K562 (cell line): ENCODE data around the gene SUGT1. TPM values are rescaled to one million over a fixed set of nuclear protein-coding genes. Genes with fewer than 3 reads are reported as not detected.
A peak's percentile ranks its signal among the peaks of the same experiment; 100 is the strongest.

Source experiments
- ESRRA ChIP-seq: fragments of 450-650 bp; IDR thresholded peaks from 2 replicates; pipeline ENCODE4 v1.6.1; 2014; ENCODE audit warnings: low read depth, mild to moderate bottlenecking, moderate library complexity, borderline replicate concordance
- HCFC1 ChIP-seq: IDR thresholded peaks from 2 replicates; pipeline ENCODE4 v1.6.1; 2012; ENCODE audit warnings: low read depth, low read length, improper control_type of control experiment
- HNRNPH1 ChIP-seq: fragments of 200-400 bp; formaldehyde crosslinking; optimal IDR thresholded peaks from 2 replicates; pipeline ENCODE3; 2017; ENCODE audit warnings: low read depth, mild to moderate bottlenecking, low read length, moderate library complexity
- MAZ ChIP-seq, 2 experiments: fragments of 450-650 bp in 1 of 2; sonication (generic) in 1 of 2; formaldehyde crosslinking; IDR thresholded peaks in 1 of 2; conservative IDR thresholded peaks in 1 of 2; 2 replicates each; pipeline versions ENCODE4 v1.4.0 to v1.5.0; 2020; ENCODE audit warnings: mild to moderate bottlenecking in 1 of 2, missing genetic modification reagents in 1 of 2
- PHF8 ChIP-seq: fragments of 200-600 bp; sonication (generic); IDR thresholded peaks from 2 replicates; pipeline ENCODE4 v1.6.1; 2012; ENCODE audit warnings: mixed run types, mild to moderate bottlenecking, inconsistent platforms, low read length, moderate library complexity, borderline replicate concordance
- POLR2A ChIP-seq: fragments of 450-650 bp; conservative IDR thresholded peaks from 2 replicates; pipeline ENCODE4 v1.6.1; 2016
- POLR2H ChIP-seq: IDR thresholded peaks from 2 replicates; pipeline ENCODE4 v1.6.1; 2016; ENCODE audit warnings: missing genetic modification characterization, low read depth, mild to moderate bottlenecking, control low read depth, missing compliant biosample characterization, moderate library complexity
- RB1 ChIP-seq: fragments of 450-650 bp; IDR thresholded peaks from 2 replicates; pipeline ENCODE4 v1.6.1; 2017; ENCODE audit warnings: low read depth, mild to moderate bottlenecking
- RBBP5 ChIP-seq: fragments of 200-600 bp; sonication (generic); IDR thresholded peaks from 2 replicates; pipeline ENCODE4 v1.6.1; 2012; ENCODE audit warnings: borderline replicate concordance, mild to moderate bottlenecking, low read length, control low read depth, inconsistent platforms; ENCODE audit not compliant: insufficient read depth, poor library complexity, severe bottlenecking
- RNF2 ChIP-seq: sonication (generic); IDR thresholded peaks from 2 replicates; pipeline ENCODE4 v1.6.1; 2016
- TAF1 ChIP-seq: IDR thresholded peaks from 2 replicates; pipeline ENCODE4 v1.6.1; 2011; ENCODE audit warnings: mild to moderate bottlenecking, low read length, moderate library complexity; ENCODE audit not compliant: insufficient read depth, control insufficient read depth, severe bottlenecking; ENCODE audit errors: extremely low read depth
- YY1 ChIP-seq, 3 experiments: IDR thresholded peaks; 2 replicates each; pipeline ENCODE4 v1.6.1; 2011; ENCODE audit warnings: low read length in 2 of 3, mild to moderate bottlenecking in 2 of 3, moderate library complexity in 2 of 3, borderline replicate concordance in 1 of 3, control low read depth in 1 of 3, low read depth in 1 of 3; ENCODE audit not compliant: insufficient read depth in 3 of 3, insufficient replicate concordance in 2 of 3, control insufficient read depth in 1 of 3, insufficient read length in 1 of 3; ENCODE audit errors: extremely low read depth in 1 of 3
- ZBTB7A ChIP-seq: IDR thresholded peaks from 2 replicates; pipeline ENCODE4 v1.6.1; 2011; ENCODE audit warnings: low read depth, mild to moderate bottlenecking, low read length, moderate library complexity, borderline replicate concordance; ENCODE audit not compliant: control insufficient read depth
- ZEB2 ChIP-seq: fragments of 450-650 bp; IDR thresholded peaks from 2 replicates; pipeline ENCODE4 v1.6.1; 2016
- ZNF431 ChIP-seq: sonication (generic); formaldehyde crosslinking; IDR thresholded peaks from 2 replicates; pipeline ENCODE4 v1.8.0; 2022; ENCODE audit warnings: mild to moderate bottlenecking, missing genetic modification reagents
- polyA plus RNA-seq, 8 experiments: library from polyadenylated mRNA; depleted of rRNA in 4 of 8; stranded (reverse) in 5 of 8; unstranded in 3 of 8; fragments of >200 nt; fragmentation: Nextera tagmentation in 2 of 8; fragmentation: Illumina TruSeq in 1 of 8; extraction: Ambion mirVana in 2 of 8; extraction: Trizol in 1 of 8; gene quantifications; 2 replicates each; pipeline versions ENCODE4 v1.2.1 to v1.2.3, GENCODE V29; 2011 to 2014; ENCODE audit warnings: inconsistent platforms in 1 of 8, missing spikeins in 1 of 8
- total RNA-seq, 7 experiments: library from RNA; depleted of rRNA in 6 of 7; stranded (reverse); fragments of >200 nt in 6 of 7; fragmentation: Illumina TruSeq in 2 of 7; extraction: Trizol in 2 of 7; gene quantifications; 2 replicates each; pipeline versions ENCODE4 v1.2.1 to v1.2.3, GENCODE V29; 2011 to 2021; ENCODE audit warnings: low replicate concordance in 1 of 7
- TF ChIP-seq, protein P1 (sequence below), 3 experiments: fragments of 200-800 bp in 1 of 3; sonication (Bioruptor generic) in 1 of 3; sonication (generic) in 1 of 3; formaldehyde crosslinking in 1 of 3; IDR thresholded peaks; 2 replicates each; pipeline versions ENCODE4 v1.6.1 to v1.8.0; 2016 to 2022; ENCODE audit warnings: mild to moderate bottlenecking in 2 of 3, missing compliant biosample characterization in 2 of 3, missing genetic modification characterization in 2 of 3, missing genetic modification reagents in 1 of 3
- TF ChIP-seq, protein P2 (sequence below), 2 experiments: fragments of 450-650 bp in 1 of 2; IDR thresholded peaks; 2 replicates each; pipeline ENCODE4 v1.6.1; 2011 to 2017; ENCODE audit warnings: low read depth in 2 of 2, antibody characterized with exemption in 1 of 2, borderline replicate concordance in 1 of 2, low read length in 1 of 2, mild to moderate bottlenecking in 1 of 2, mixed read lengths in 1 of 2; ENCODE audit not compliant: control insufficient read depth in 1 of 2
- TF ChIP-seq, protein P3 (sequence below): fragments of 250-450 bp; sonication (Bioruptor Pico); IDR thresholded peaks from 2 replicates; pipeline ENCODE4 v1.5.1; 2021; ENCODE audit warnings: mild to moderate bottlenecking

SUGT1 gene
- total and polyA plus RNA-seq, 9 of the 15 experiments (the other 6 are each of a cell fraction or from before 2014, with no cell fraction given) = 38.1 to 67.1 (median 53.8) TPM

DNA sequence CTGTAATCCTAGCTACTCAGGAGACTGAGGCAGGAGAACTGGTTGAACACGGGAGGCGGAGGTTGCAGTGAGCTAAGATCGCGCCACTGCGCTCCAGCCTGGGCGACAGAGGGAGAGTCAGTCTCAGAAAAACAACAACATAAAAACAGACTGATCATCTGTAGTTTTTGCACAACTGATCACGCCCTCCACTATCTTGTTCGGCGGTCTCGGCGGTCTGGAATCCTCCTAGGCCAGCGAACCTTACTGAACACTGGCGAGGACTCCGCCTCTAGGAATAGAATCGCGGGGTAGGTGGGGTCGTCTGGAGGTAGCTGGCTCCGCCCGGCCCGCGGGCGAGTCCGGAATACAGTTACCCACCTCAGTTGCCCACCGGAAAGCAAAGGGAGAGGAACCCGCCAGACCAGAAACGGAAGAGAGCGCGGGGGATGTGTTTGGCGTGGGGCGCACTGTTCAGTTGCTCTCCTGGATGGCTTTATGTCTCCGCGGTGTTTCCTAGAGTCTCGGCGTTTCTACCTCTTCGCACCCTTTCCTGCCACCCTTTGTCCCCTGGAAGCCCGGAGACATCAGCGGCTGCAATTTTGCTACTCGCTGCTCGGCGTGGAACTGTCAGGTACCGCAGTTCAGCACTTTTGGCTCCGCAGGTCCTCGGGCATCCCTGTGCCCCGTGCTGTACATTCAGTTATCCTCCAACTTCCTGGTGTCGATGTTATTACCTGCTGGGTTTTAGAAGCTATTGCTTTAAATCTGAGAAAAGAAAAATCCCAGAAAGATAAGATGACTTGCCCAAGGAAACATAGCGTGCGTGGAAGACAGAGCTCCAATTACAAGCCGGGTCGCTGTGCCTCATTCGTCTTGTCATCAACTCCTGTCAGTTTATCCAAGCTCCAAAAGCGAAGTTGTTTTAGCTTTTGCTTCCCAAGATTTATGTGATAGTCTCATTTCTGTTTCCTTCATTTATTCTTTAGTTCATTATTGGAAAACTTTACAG, 35.3 kb upstream of the SUGT1 start (continued):
- TF ChIP-seq YY1 (IDR thresholded peaks at IDR 0.05; ENCODE audit: borderline replicate concordance in 1 of 3, control insufficient read depth in 1 of 3, extremely low read depth in 1 of 3, insufficient read depth in 3 of 3, insufficient read length in 1 of 3, insufficient replicate concordance in 2 of 3, low read depth in 1 of 3, low read length in 2 of 3) (peak in 1 of 3 experiments; percentile 49), ZBTB7A (peak; percentile 80), PHF8 (peak; percentile 71; the same call in 1 of the 2 replicates), TAF1 (peak; percentile 76), ESRRA (0 out of 2 replicates have a peak, but pooled peaks have one; percentile 43), HNRNPH1 (no peak), HCFC1 (peak; percentile 84), RBBP5 (peak; percentile 68), POLR2H (tag) (peak; percentile 85), RB1 (peak; percentile 35), POLR2A (peak; percentile 73), MAZ (CRISPR knock-in tag; conservative IDR thresholded peaks at IDR 0.05 in 1 of 2, IDR thresholded peaks at IDR 0.05 in 1 of 2) (peak in 1 of 2 experiments; percentile 41; a peak in 1 of 4 replicates), ZEB2 (peak; percentile 87), RNF2 (peak; percentile 33; the same call in 1 of the 2 replicates), ZNF431 (0 out of 2 replicates have a peak, but pooled peaks have one; percentile 21)
- TF ChIP-seq, protein P1, sequence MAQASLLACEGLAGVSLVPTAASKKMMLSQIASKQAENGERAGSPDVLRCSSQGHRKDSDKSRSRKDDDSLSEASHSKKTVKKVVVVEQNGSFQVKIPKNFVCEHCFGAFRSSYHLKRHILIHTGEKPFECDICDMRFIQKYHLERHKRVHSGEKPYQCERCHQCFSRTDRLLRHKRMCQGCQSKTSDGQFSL (CRISPR knock-in tag; IDR thresholded peaks at IDR 0.05) = no peak
- TF ChIP-seq, protein P1 (tag; IDR thresholded peaks at IDR 0.05) = no peak
- TF ChIP-seq, protein P2, sequence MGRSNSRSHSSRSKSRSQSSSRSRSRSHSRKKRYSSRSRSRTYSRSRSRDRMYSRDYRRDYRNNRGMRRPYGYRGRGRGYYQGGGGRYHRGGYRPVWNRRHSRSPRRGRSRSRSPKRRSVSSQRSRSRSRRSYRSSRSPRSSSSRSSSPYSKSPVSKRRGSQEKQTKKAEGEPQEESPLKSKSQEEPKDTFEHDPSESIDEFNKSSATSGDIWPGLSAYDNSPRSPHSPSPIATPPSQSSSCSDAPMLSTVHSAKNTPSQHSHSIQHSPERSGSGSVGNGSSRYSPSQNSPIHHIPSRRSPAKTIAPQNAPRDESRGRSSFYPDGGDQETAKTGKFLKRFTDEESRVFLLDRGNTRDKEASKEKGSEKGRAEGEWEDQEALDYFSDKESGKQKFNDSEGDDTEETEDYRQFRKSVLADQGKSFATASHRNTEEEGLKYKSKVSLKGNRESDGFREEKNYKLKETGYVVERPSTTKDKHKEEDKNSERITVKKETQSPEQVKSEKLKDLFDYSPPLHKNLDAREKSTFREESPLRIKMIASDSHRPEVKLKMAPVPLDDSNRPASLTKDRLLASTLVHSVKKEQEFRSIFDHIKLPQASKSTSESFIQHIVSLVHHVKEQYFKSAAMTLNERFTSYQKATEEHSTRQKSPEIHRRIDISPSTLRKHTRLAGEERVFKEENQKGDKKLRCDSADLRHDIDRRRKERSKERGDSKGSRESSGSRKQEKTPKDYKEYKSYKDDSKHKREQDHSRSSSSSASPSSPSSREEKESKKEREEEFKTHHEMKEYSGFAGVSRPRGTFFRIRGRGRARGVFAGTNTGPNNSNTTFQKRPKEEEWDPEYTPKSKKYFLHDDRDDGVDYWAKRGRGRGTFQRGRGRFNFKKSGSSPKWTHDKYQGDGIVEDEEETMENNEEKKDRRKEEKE (IDR thresholded peaks at IDR 0.05; ENCODE audit: borderline replicate concordance in 1 of 2, control insufficient read depth in 1 of 2, low read depth in 2 of 2, low read length in 1 of 2) = peak in 1 of 2 experiments; percentile 85; a peak in 2 of 4 replicates
- TF ChIP-seq, protein P3, sequence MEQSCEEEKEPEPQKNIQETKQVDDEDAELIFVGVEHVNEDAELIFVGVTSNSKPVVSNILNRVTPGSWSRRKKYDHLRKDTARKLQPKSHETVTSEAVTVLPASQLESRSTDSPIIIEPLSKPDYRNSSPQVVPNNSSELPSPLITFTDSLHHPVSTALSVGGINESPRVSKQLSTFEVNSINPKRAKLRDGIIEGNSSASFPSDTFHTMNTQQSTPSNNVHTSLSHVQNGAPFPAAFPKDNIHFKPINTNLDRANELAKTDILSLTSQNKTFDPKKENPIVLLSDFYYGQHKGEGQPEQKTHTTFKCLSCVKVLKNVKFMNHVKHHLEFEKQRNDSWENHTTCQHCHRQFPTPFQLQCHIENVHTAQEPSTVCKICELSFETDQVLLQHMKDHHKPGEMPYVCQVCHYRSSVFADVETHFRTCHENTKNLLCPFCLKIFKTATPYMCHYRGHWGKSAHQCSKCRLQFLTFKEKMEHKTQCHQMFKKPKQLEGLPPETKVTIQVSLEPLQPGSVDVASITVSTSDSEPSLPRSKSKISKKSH (CRISPR knock-in tag) = no peak
